ENCODE results near the gene PRKG1.
"Not testable (repeated sequence)": the region's sequence is repeated elsewhere in the genome, so short reads cannot be mapped to it uniquely, and the experiment has no call there.

Gene PRKG1

GRCh38 chr10:51318399-51319172 lies 244.3 kb downstream of the PRKG1 start:
- no peak for DNase-seq (ENCODE audit: low read depth in 2 of 2, low spot score in 1 of 2)

DNA sequence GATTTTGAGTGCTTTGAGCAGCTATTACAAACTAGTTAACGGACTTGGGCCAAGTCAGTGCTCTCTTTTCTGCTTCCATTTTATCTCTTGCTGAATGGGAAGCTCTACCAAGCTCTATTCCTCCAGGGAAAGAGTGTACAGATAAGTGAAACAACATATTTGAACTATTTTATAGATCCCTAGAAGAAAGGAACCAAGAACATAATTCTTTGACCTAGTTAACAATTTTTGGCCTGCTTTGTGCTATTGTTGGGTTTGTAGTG lies 244.8 kb downstream of the PRKG1 start:
- DNase-seq (ENCODE audit: low read depth in 2 of 2, low spot score in 1 of 2) = no peak

DNA sequence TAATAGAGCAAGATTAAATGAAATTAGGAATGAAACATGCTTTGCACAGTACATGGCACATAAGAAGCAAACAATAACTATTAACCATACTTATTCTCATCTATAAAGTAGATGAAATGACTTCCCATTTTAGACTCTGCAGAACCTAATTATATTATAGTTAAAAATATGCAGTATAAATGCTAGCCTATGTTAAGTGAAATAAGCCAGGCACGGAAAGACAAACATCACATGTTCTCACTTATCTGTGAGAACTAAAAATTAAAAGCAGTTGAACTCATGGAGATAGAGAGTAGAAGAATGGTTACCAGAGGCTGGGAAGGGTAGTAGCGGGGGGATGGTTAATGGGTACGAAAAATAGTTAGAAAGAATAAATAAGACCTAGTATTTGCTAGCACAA lies 247.0 kb downstream of the PRKG1 start:
- no peak for DNase-seq (ENCODE audit: low read depth in 2 of 2, low spot score in 1 of 2)

DNA sequence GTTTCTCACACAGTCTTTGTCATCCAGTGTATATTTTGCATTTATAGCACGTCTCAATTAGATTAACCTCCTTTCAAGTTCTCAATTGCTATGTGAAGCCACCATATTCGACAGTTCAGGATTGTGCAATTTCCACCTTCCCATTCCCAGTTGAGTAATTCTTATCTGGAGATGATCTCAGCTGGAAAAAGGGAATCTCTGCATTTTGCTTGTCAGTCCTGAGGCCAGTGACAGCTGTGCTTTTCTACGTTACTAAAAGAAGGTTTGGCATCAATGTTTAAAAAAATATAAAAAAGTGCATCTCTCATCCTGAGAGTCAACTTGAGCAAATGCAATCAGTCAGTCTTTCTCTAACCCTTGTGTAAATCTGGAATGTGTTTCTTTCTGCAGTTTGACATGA lies 247.7 kb downstream of the PRKG1 start:
- no peak for DNase-seq (ENCODE audit: low read depth in 2 of 2, low spot score in 1 of 2)

DNA sequence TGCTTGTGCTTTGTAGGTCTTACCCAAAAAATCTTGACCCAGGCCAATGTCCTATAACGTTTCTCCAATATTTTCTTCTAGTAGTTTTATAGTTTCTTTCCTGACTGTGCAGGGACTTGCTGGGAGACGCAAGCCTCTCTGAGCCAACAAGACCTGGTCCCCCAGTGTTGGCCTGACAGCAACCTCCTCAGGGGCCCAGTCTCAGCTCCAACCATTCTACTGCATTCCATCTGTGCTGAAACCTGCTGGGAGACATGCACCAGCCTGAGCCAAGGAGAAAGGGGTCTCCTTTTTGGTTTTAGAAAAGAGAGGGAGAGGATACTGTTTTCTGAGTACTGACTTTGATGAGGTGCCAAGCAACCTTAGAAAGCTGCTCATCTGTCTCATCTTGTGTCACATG lies 251.4 kb downstream of the PRKG1 start:
- DNase-seq (ENCODE audit: low read depth in 2 of 2, low spot score in 1 of 2) = no peak

GRCh38 chr10:51326174-51326573 lies 251.9 kb downstream of the PRKG1 start:
- no peak for DNase-seq (ENCODE audit: low read depth in 2 of 2, low spot score in 1 of 2)

DNA sequence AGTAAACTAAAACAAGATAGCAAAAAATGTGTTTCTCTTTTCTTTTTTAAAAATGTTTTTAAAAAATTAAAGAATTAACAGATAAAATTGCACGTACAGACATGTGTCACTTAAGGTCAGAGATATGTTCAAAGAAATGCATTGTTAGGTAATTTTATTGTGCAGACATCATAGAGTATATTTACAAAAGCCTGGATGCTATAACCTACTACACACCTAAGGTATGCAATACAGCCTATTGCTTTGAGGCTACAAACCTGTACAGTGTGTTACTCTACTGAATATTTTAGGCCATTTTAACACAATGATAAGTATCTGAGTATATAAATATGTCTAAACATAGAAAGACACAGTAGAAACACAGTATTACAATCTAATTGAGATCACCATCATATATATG lies 253.1 kb downstream of the PRKG1 start:
- DNase-seq (ENCODE audit: low read depth in 2 of 2, low spot score in 1 of 2) = no peak

- DNase-seq (ENCODE audit: low read depth in 2 of 2, low spot score in 1 of 2) = no peak
Measured at GRCh38 chr10:51340366-51340765, 266.1 kb downstream of the PRKG1 start.

DNA sequence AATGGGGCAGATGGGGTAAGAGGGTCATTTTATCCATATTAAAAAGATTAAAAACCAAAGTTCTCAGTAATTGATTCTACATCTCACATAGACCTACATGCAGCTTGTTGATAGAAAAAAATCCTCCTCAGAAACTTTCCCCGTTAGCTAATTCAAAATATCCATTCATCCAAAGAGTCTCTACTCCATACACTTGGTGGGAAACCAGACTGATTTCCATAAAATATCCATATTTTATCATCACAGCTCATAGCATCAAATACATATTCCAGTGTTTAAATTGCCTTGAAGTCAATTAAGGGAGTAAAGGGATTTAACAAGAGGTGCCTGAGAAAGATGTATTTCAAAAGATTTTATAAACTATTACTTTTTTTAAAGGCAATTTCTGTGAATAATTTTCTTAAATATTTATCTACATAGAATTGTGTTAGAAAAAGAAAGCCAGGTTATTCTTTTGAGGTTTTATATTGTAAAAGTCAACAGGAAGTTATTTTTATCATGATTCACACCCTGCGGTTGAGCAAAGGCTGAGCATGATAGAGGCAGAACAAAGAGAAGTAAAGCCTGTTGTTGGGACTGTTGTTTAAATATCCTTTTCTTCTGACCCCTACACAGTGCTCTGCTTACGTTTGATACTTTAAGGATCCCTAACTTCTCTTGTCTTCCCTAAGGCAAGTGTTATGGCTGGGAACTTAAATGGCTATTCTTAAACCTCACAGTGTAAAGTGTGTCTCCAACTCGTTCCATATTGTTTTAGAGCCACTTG lies 266.7 kb downstream of the PRKG1 start:
- DNase-seq (ENCODE audit: low read depth in 2 of 2, low spot score in 1 of 2) = no peak

GRCh38 chr10:51341745-51342144 lies 267.5 kb downstream of the PRKG1 start:
- not testable (repeated sequence) for DNase-seq (ENCODE audit: low read depth in 2 of 2, low spot score in 1 of 2)

DNA sequence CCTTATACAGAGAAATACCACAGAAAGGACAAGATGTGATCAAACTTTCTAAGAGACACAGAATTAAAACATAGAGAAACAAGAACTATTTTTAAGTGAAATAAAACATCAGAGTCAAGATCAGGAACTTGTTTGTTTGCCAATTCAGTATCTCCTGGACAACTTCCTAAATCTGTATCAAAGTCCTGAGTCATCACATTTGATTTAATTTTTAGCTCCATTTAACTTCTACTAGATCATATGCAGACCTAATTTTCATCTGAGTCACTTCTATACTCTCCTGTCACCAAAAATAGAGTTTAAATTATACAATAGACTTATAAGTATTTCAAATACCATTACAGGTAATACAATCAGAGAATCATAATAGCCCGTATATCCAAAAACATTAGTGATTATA lies 268.1 kb downstream of the PRKG1 start:
- no peak for DNase-seq (ENCODE audit: low read depth in 2 of 2, low spot score in 1 of 2)

DNA sequence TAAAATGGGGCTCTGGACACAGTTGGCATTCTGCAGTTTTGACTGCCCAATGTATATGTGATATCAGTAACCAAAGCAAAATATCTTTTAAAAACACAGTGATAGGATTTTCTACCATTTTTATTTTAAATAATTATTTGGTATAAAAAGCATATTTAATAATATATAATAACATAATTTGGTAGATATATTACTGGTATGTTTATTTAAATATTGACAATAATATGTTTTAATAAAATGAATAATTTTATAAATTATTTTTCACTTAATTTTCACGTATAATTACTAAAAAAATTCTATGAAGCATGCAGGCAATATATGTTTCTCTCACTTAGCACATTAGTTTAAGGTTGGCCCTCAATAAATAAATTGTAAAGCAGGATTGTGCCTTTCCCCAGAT lies 269.1 kb downstream of the PRKG1 start:
- no peak for DNase-seq (ENCODE audit: low read depth in 2 of 2, low spot score in 1 of 2)

DNA sequence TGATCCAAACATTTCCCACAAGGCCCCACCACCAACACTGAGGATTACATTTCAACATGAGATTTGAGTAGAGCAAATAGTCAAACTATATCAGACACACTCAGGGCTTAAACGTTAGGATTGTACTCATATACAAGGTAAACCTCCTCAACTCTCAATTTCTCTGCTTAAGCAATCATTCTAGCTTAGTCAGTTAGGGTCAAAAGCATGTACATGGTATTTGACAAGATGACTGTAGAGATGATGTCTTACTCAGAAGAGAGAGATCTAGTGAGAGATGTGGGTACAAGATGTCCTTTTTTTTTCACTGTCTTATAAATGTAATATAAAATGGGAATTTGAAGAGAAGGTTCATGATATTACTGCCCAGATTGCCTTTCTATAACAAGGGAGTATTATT lies 270.1 kb downstream of the PRKG1 start:
- no peak for DNase-seq (ENCODE audit: low read depth in 2 of 2, low spot score in 1 of 2)

GRCh38 chr10:51348622-51349021 lies 274.3 kb downstream of the PRKG1 start:
- DNase-seq (ENCODE audit: low read depth in 2 of 2, low spot score in 1 of 2) = no peak

- DNase-seq (ENCODE audit: low read depth in 2 of 2, low spot score in 1 of 2) = no peak
Measured at GRCh38 chr10:51357170-51357569, 282.9 kb downstream of the PRKG1 start.

GRCh38 chr10:51358227-51358626 lies 283.9 kb downstream of the PRKG1 start:
- DNase-seq (ENCODE audit: low read depth in 2 of 2, low spot score in 1 of 2) = no peak

GRCh38 chr10:51363415-51363814 lies 289.1 kb downstream of the PRKG1 start:
- DNase-seq (ENCODE audit: low read depth in 2 of 2, low spot score in 1 of 2) = no peak

GRCh38 chr10:51364674-51365073 lies 290.4 kb downstream of the PRKG1 start:
- no peak for DNase-seq (ENCODE audit: low read depth in 2 of 2, low spot score in 1 of 2)

DNA sequence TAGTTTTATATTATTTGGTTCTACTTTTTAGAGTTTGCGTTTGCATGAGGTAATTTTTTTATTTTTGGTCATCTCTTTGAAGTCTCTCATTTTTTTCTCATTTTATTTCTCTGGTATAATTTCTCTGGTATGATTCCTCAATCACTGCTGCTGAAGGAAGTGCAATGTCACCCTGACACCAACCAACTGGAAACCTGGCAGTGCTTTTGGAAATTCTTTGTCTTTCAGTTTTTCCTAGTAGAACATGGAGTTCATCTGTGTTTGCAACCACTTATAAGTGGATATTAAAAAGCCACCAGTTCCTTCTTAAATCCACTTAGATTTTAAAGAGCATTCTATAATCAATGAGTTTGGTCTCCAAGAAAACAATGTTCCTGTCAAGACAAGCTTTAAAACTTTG lies 291.8 kb downstream of the PRKG1 start:
- DNase-seq (ENCODE audit: low read depth in 2 of 2, low spot score in 1 of 2) = no peak

DNA sequence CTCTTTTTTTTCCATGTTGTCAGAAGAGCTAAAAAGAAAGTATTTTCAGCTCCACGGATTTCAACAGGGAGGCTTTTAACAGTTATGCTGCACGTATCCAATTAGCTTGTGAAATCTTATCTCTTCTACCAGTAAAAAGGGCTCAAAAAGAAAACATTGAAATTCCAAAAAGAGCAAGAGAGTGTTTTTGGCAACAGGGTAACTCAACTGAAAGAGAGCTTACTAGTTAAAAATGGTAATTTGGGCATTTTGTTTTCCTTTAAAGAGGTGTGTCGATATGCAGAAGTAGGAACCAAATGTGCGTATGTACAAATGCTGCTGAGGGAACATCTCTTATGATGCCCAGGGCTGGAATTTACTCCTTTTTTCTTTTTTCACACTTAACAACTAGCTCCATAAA lies 292.8 kb downstream of the PRKG1 start:
- DNase-seq (ENCODE audit: low read depth in 2 of 2, low spot score in 1 of 2) = no peak

- no peak for DNase-seq (ENCODE audit: low read depth in 2 of 2, low spot score in 1 of 2)
Measured at GRCh38 chr10:51367694-51368093, 293.4 kb downstream of the PRKG1 start.

DNA sequence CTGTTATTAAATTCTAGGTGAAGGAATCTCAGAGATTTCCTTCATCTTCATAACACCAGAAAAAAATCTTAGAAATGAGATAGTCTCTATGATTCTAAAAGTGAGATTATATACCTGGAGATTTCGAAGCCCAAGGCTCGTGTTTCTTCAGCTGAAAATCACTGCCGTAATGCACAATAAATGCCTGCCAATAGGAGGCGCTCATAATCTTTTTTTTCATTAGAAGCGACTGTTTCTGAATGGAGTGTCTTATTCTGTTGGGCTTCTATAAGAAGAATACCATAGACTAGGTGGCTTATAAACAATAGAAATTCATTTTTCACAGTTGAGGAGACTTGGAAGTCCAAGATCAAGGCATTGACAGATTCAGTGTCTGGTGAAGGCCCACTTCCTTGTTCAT lies 294.7 kb downstream of the PRKG1 start:
- no peak for DNase-seq (ENCODE audit: low read depth in 2 of 2, low spot score in 1 of 2)

- DNase-seq (ENCODE audit: low read depth in 2 of 2, low spot score in 1 of 2) = no peak
Measured at GRCh38 chr10:51369903-51370302, 295.6 kb downstream of the PRKG1 start.
